Fibroblast of pulmonary artery (primary cell): ENCODE measurements around the gene SERPINI1.
"Not testable (repeated sequence)": the region's sequence is repeated elsewhere in the genome, so short reads cannot be mapped to it uniquely, and the experiment has no call there.

Experiments used
- DNase-seq: peaks from one replicate; pipeline ENCODE4 v3.0.0-alpha.2; 2010; ENCODE audit warnings: low read depth
- H3K4me3 ChIP-seq: replicated peaks from 2 replicates; pipeline ENCODE4 v1.5.1; 2011; ENCODE audit warnings: low read depth, mild to moderate bottlenecking, control low read depth, low read length, moderate library complexity
- TF ChIP-seq, protein P1 (sequence below): IDR thresholded peaks from 2 replicates; pipeline ENCODE4 v1.5.1; 2011; ENCODE audit warnings: mild to moderate bottlenecking, control low read depth, low read length, inconsistent platforms; ENCODE audit errors: missing control alignments

The SERPINI1 gene

DNA sequence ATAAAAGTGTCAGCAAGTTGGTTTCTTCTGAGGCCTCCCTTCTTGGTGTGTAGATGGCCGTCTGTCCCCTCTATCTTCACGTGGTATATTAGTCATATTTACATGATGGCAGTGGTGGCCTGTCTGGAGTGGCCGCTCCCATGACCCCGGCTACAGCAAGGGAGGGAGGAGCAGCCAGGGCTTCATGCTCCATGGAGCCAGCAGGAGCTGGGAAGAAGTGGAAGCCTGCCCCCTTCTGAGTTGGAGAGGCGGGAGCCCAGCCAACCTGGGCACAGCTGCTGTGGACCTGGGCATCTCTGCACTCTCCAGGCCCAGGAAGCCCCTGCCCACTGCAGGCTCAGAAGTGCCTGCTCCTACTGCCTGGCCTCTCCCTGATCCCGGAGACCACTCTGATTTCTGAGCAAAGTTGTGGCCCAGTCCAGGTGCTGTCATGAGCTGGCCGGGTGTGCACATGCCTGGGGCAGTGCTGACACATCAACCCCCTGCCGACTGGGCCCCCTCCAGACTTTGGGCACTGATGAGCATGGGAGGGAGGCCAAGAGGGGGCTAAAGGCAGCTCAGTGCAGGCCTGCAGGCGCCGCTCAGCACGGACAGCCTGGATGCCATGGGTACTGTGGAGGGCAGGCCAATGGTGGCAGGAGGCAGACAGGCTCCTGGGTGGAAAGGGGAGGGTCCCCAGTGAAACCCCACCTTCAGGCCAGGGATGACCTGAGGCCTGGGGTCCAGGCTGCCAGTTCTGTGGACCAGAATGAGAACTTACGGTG lies 84.8 kb downstream of the SERPINI1 start:
- H3K4me3 ChIP-seq, result no peak overlapping the region

DNA sequence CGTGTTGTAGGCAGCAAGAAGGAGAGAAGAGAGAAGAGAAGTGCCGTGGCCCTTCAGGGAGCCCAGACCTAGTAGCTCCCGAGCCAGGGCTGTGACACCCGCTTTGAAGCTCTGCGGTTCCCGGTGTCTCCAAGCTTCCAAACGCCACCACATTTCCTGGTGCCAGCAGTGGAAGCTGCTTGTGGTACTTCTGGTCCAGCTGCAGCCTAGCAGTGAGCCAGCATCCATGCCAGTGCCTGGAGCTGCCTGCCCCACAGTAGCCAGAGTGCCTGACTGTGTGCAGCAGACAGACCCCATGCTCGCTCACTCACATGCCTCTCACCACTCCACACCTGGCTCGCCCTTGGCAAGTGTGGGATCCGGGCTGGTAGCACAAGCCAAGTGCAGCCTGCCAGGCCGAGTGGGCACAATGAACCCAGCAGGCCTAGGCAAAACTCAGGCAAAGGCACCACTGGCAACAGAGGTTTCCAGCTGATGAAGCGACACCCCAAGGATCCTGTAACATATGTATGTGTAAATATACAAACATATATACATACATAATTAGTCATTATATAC lies 85.8 kb downstream of the SERPINI1 start:
- DNase-seq, result no peak
- TF ChIP-seq, protein P1, sequence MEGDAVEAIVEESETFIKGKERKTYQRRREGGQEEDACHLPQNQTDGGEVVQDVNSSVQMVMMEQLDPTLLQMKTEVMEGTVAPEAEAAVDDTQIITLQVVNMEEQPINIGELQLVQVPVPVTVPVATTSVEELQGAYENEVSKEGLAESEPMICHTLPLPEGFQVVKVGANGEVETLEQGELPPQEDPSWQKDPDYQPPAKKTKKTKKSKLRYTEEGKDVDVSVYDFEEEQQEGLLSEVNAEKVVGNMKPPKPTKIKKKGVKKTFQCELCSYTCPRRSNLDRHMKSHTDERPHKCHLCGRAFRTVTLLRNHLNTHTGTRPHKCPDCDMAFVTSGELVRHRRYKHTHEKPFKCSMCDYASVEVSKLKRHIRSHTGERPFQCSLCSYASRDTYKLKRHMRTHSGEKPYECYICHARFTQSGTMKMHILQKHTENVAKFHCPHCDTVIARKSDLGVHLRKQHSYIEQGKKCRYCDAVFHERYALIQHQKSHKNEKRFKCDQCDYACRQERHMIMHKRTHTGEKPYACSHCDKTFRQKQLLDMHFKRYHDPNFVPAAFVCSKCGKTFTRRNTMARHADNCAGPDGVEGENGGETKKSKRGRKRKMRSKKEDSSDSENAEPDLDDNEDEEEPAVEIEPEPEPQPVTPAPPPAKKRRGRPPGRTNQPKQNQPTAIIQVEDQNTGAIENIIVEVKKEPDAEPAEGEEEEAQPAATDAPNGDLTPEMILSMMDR, result no peak
- no peak overlapping the region for H3K4me3 ChIP-seq

More for the DNA sequence above, 84.8 kb downstream of the SERPINI1 start:
- no peak for DNase-seq
- TF ChIP-seq, protein P1, result no peak

DNA sequence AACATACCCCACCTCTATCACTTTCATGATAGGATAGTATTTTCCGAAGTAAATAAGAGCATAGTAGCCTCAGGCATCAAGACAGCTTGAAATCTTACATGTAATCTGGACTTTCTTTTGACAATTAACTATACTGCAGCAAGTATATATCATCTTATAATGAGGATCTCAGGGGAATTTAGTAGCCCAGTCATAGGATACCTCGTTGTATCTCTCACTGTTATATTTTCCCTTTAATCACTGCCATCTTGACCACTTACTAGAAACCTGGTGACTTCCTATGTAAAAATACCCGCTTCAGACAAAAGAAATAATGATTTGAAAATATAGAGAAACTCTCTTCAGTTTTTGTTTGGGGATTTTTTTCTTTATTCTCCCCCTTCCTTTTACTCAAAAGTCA lies 88.2 kb downstream of the SERPINI1 start:
- TF ChIP-seq, protein P1, result no peak
- H3K4me3 ChIP-seq, result no peak overlapping the region
- no peak for DNase-seq

DNA sequence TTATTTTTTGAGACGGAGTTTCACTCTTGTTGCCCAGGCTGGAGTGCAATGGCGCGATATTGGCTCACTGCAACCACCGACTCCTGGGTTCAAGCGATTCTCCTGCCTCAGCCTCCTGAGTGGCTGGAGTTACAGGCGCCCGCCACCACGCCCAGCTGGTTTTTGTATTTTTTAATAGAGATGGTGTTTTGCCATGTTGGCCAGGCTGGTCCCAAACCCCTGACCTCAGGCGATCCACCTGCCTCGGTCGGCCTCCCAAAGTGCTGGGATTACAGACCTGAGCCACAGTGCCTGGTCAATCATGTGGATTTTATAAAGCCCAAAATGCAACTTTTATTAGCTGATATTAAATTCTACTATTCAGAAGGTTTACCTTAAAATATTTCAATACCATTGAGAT lies 92.1 kb downstream of the SERPINI1 start:
- H3K4me3 ChIP-seq, DNase-seq: not testable (repeated sequence)

DNA sequence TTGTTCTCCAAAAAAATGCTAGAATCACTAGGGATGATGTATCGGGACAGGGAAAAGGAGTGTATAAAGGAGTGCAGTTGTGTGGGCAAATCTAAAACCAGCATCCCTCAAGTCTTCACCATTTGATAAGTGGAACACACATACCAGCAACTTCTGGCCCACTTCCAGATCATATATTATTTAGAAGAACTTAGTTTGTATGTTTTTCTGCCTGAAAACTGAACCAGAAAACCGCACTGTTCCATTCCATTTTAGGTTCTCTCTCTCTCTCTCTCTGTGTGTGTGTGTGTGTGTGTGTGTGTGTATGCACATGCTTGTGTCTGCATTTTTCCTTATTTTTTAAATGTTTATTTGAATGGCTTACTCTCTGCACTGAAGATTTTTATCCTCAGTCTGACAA lies 93.5 kb downstream of the SERPINI1 start:
- DNase-seq, result no peak
- TF ChIP-seq, protein P1, result no peak
- H3K4me3 ChIP-seq, result no peak overlapping the region

DNA sequence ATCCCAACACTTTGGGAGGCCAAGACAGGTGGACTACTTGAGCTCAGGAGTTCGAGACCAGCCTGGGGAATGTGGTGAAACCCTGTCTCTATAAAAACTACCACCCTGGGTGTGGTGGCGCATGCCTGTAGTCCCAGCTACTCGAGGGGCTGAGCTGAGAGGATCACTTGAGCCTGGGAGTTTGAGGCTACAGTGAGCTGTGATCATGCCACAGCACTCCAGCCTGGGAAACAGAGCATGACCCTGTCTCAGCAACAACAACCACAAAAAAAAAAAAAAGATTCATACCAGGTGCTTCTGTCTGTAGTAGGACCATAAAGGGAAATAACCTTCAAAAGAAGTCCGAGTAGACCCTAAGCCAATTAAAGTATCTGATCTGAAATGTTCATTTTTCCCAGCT lies 94.5 kb downstream of the SERPINI1 start:
- no peak overlapping the region for H3K4me3 ChIP-seq
- TF ChIP-seq, protein P1, result no peak
- DNase-seq, result no peak

DNA sequence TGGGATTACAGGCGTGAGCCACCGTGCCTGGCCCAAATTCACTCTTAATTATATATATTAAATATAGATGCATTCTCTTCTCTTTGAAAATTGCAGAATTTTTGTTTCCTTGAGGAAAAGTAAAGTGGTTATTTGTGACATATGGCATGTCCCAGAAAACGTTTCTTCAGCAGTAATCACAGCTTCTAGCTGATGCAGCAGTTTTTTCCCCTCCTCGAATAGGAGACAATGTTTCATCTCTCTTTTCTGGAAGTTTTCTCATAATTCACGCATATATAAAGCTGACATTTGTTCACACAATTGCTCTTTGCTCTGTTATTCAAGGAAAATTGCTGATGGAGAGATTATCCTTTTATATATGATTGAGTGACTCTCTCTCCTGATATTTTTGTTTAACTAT lies 99.8 kb downstream of the SERPINI1 start:
- no peak overlapping the region for H3K4me3 ChIP-seq
- no peak for DNase-seq
- TF ChIP-seq, protein P1, result no peak
